PC-9 (cell line): ENCODE data around the gene PALD1.

Source experiments
- CTCF ChIP-seq: fragments of 200-600 bp; sonication (generic); conservative IDR thresholded peaks from 2 replicates; pipeline ENCODE4 v1.6.1; 2017; ENCODE audit warnings: mixed run types, antibody characterized with exemption, mild to moderate bottlenecking, moderate library complexity
- EZH2 ChIP-seq: fragments of 200-600 bp; sonication (generic); IDR thresholded peaks from 2 replicates; pipeline ENCODE4 v1.8.0; 2017; ENCODE audit warnings: antibody characterized with exemption, low read depth

- TF ChIP-seq CTCF (no peak), EZH2 (no peak)
These were observed 92.7 kb downstream of the PALD1 start for GRCh38 chr10:70571236-70571635.
